A673 (cell line): ENCODE measurements around the gene OXTR. TPM values are rescaled to one million over a fixed set of nuclear protein-coding genes. Genes with fewer than 3 reads are reported as not detected.
A peak's percentile ranks its signal among the peaks of the same experiment; 100 is the strongest.

ENCODE experiments used
- BruUV-seq: library from RNA; stranded (reverse); fragments of 400-500 nt; replicated peaks from 2 replicates; lab custom pipeline; 2021; lab: Mats Ljungman, UMichigan
- CTCF ChIA-PET: fragments of 300-600 bp; sonication (Branson Sonifier 250); formaldehyde crosslinking; loops from one replicate; lab custom pipeline; 2022; ENCODE audit warnings: antibody characterized with exemption; lab: Charles Lee
- POLR2A ChIA-PET: fragments of 300-600 bp; sonication (Branson Sonifier 250); formaldehyde crosslinking; loops from one replicate; lab custom pipeline; 2022; ENCODE audit warnings: antibody characterized with exemption; ENCODE audit not compliant: low non-redundant PET; lab: Charles Lee
- DNase-seq: peaks from one replicate; pipeline ENCODE4 v3.0.0-alpha.2; 2015; ENCODE audit warnings: low spot score
- H3K27ac ChIP-seq: fragments of 200-600 bp; sonication (generic); 2 replicates; pipeline ENCODE4 v1.5.1; 2016; ENCODE audit warnings: mixed run types, low read depth, mild to moderate bottlenecking, mixed read lengths, antibody characterized with exemption, low read length; ENCODE audit not compliant: poor library complexity, severe bottlenecking
- H3K27me3 ChIP-seq: fragments of 200-600 bp; sonication (generic); replicated peaks from 2 replicates; pipeline ENCODE4 v1.6.1; 2017; ENCODE audit warnings: mixed run types, low read depth, mild to moderate bottlenecking, mixed read lengths, antibody characterized with exemption, low read length; ENCODE audit not compliant: insufficient read depth, poor library complexity
- H3K36me3 ChIP-seq: fragments of 200-600 bp; sonication (generic); 2 replicates; pipeline ENCODE4 v1.6.1; 2016; ENCODE audit warnings: mixed run types, mild to moderate bottlenecking, mixed read lengths, antibody characterized with exemption, low read length; ENCODE audit not compliant: insufficient read depth, poor library complexity, severe bottlenecking
- H3K4me1 ChIP-seq: fragments of 200-600 bp; sonication (generic); 2 replicates; pipeline ENCODE4 v1.6.1; 2017; ENCODE audit warnings: mixed run types, mild to moderate bottlenecking, mixed read lengths, antibody characterized with exemption, low read length; ENCODE audit not compliant: insufficient read depth, poor library complexity, severe bottlenecking
- H3K4me3 ChIP-seq: fragments of 200-600 bp; sonication (generic); 2 replicates; pipeline ENCODE4 v1.5.1; 2016; ENCODE audit warnings: low read depth, mixed run types, mild to moderate bottlenecking, mixed read lengths, low read length; ENCODE audit not compliant: poor library complexity, severe bottlenecking
- H3K9me3 ChIP-seq: fragments of 200-600 bp; sonication (generic); 2 replicates; pipeline ENCODE4 v1.6.1; 2016; ENCODE audit warnings: mixed run types, low read depth, mild to moderate bottlenecking, mixed read lengths, antibody characterized with exemption, low read length; ENCODE audit not compliant: poor library complexity, severe bottlenecking
- CTCF ChIP-seq: fragments of 300-800, 200-600 bp; sonication (generic); conservative IDR thresholded peaks from 2 replicates; pipeline ENCODE4 v1.5.1; 2017; ENCODE audit warnings: low read depth, mild to moderate bottlenecking, antibody characterized with exemption, low read length, moderate library complexity, mixed read lengths
- EZH2 ChIP-seq: fragments of 200-600 bp; sonication (generic); IDR thresholded peaks from 2 replicates; pipeline ENCODE4 v1.6.1; 2017; ENCODE audit warnings: borderline replicate concordance, low read depth, mild to moderate bottlenecking, mixed read lengths, antibody characterized with exemption, low read length; ENCODE audit not compliant: poor library complexity, severe bottlenecking
- intact Hi-C: fragments of 100-400 bp; cut with micrococcal nuclease; formaldehyde crosslinking; loops from one replicate; pipeline ENCODE4 v1.10.0; 2022; ENCODE audit not compliant: unreplicated experiment
- total RNA-seq: library from RNA; stranded (reverse); gene quantifications from 2 replicates; pipeline ENCODE4 v1.2.3, GENCODE V29; 2021

Gene OXTR
- total RNA-seq, 1 experiment from 2014 or later: 6.5 TPM

- no peaks in the 10 kb centered on the region for H3K27me3 ChIP-seq
- no peaks in the 10 kb centered on the region for H3K9me3 ChIP-seq
- BruUV-seq: no TSS peak
- no peaks in the 10 kb centered on the region for H3K4me1 ChIP-seq
- no peak overlapping the region for H3K27ac ChIP-seq
- ChIA-PET CTCF (interaction anchor here (0.6 kb wide), 1 partner anchor 193 kb away, joined by 3 read pairs; no protein-coding TSS in a partner anchor), POLR2A (no interaction called here)
- no peaks in the 10 kb centered on the region for H3K36me3 ChIP-seq
- no peak overlapping the region for H3K4me3 ChIP-seq
- intact Hi-C loops: no loop called here
- peak; percentile 26 for DNase-seq
- TF ChIP-seq EZH2 (no peak), CTCF (peak; percentile 44; the same call in 1 of the 2 replicates)
Measured at GRCh38 chr3:8755564-8756237, 13.7 kb downstream of the OXTR start.

DNA sequence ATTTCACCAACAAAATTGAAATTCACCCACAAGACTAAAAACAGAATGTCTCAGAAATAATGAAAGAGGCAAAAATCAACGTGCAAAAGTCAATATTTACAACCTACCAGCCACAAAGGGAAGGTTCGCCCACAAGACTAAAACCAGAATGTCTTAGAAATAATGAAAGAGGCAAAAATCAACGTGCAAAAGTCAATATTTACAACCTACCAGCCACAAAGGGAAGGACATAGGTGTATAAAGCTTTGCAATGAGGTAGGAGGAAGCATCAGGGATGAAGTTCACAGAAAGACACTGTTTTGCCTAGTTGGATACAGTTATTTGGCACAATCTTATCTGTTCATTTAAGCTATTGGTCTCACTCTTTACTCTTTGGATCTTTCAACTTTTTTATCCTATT lies 14.3 kb downstream of the OXTR start:
- TF ChIP-seq CTCF: no peak
- no peak for TF ChIP-seq EZH2
- CTCF ChIA-PET: no interaction called here
- POLR2A ChIA-PET: no interaction called here
- H3K36me3 ChIP-seq: no peaks in the 10 kb centered on the region
- no peak for DNase-seq
- intact Hi-C loops: no loop called here
- no peaks in the 10 kb centered on the region for H3K27me3 ChIP-seq
- H3K27ac ChIP-seq: no peak overlapping the region
- H3K9me3 ChIP-seq: no peaks in the 10 kb centered on the region
- BruUV-seq: no TSS peak
- no peaks in the 10 kb centered on the region for H3K4me1 ChIP-seq
- H3K4me3 ChIP-seq: no peak overlapping the region

DNA sequence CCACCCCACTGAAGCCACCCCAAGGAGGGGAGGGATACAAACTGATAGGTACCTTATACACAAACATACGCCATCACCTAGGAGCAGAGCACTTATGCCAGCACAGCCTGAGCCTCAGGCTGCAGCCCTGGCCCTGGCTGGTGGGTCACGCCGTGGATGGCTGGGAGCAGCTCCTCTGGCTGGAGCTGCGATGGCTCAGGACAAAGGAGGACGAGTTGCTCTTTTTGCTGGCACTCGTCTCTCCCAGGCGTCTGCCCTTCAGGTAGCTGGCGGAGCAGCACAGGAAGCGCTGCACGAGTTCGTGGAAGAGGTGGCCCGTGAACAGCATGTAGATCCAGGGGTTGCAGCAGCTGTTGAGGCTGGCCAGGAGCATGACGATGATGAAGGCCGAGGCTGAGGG lies 16.6 kb downstream of the OXTR start:
- intact Hi-C loops: no loop called here
- BruUV-seq: no TSS peak
- TF ChIP-seq EZH2 (no peak), CTCF (no peak)
- H3K27ac ChIP-seq: no peak overlapping the region
- ChIA-PET POLR2A (no interaction called here), CTCF (no interaction called here)
- no peak for DNase-seq
- H3K27me3 ChIP-seq: no peaks in the 10 kb centered on the region
- H3K4me3 ChIP-seq: no peak overlapping the region
- H3K4me1 ChIP-seq: no peaks in the 10 kb centered on the region
- no peaks in the 10 kb centered on the region for H3K9me3 ChIP-seq
- H3K36me3 ChIP-seq: no peaks in the 10 kb centered on the region
